Measurements from ENCODE around the gene JPH2. TPM values are rescaled to one million over a fixed set of nuclear protein-coding genes. Genes with fewer than 3 reads are reported as not detected.

The JPH2 gene
- total and polyA plus RNA-seq, 9 donors: 0.48 to 27.4 (median 3.0) TPM

GRCh38 chr20:44069203-44070011, 117.6 kb downstream of the JPH2 start:
- Histone ChIP-seq H3K27ac (no peak overlapping the region), H3K27me3 (no peaks in the 10 kb centered on the region), H3K9me3 (no peaks in the 10 kb centered on the region), H3K4me1 (ENCODE audit: insufficient read depth) (no peaks in the 10 kb centered on the region), H3K4me3 (no peak overlapping the region), H3K36me3 (no peaks in the 10 kb centered on the region)
- intact Hi-C loops (cut with DNase I): no loop called here
- peak in 1 of 5 donors; percentile 25 for DNase-seq
- WGBS, 3 donors: 71 to 76% (median 74%) methylated on average over 26 of the region's 26 CpGs
- TF ChIP-seq, protein P1, sequence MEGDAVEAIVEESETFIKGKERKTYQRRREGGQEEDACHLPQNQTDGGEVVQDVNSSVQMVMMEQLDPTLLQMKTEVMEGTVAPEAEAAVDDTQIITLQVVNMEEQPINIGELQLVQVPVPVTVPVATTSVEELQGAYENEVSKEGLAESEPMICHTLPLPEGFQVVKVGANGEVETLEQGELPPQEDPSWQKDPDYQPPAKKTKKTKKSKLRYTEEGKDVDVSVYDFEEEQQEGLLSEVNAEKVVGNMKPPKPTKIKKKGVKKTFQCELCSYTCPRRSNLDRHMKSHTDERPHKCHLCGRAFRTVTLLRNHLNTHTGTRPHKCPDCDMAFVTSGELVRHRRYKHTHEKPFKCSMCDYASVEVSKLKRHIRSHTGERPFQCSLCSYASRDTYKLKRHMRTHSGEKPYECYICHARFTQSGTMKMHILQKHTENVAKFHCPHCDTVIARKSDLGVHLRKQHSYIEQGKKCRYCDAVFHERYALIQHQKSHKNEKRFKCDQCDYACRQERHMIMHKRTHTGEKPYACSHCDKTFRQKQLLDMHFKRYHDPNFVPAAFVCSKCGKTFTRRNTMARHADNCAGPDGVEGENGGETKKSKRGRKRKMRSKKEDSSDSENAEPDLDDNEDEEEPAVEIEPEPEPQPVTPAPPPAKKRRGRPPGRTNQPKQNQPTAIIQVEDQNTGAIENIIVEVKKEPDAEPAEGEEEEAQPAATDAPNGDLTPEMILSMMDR (IDR thresholded peaks at IDR 0.05): no peak
- TF ChIP-seq POLR2A (IDR thresholded peaks at IDR 0.05): no peak
- no peak for TF ChIP-seq EP300 (IDR thresholded peaks at IDR 0.05)

DNA sequence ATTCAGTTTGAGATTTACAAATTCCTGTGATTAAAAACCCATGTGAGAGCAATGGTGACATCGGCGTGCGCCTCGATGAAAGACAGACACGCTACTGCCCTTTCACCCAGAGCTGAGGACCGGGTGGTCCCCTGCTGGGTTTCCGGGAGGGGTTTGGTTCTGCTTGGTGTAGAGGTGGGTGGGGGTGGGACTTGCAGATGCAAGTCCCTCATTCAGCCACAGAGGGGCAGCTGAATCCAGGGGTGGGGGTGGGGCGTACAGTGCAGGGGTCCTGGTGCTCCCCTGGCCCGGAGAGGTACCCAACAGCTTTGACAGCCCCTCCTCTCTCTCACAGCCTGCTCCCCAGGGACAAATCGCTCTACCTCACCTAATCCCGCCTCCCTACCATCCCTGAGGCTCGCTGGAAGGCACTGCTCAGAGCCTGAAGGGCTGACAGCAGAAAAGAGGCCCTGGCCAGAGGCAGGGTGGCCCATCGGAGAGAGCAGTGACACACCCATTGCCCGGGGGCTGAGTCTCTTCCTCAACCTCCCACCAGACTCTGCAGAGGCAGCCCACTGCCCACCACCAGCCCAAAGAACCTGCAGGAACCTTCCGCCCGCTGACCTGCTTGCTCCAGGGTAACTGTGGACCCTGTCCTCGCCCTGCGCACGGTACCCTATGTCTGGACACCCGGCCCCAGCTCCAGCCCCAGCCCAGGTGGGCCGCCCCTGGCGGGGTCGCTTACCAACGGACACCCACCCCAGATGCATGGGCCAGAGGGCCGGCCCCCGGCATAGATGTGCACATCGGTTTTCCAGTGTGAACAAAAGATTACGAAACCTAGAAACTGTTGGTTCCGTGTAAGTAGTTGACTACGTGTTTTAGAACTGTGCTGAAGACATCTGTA, 118.4 kb downstream of the JPH2 start:
- no peaks in the 10 kb centered on the region for H3K27me3 ChIP-seq
- H3K27ac ChIP-seq: no peak overlapping the region
- H3K4me3 ChIP-seq: no peak overlapping the region
- H3K4me1 ChIP-seq (ENCODE audit: insufficient read depth): no peaks in the 10 kb centered on the region
- 79 to 82% (median 79%) methylated on average over 25 to 30 of the region's 30 CpGs for WGBS, 3 donors
- TF ChIP-seq EP300 (IDR thresholded peaks at IDR 0.05): no peak
- no peak for TF ChIP-seq POLR2A (IDR thresholded peaks at IDR 0.05)
- TF ChIP-seq, protein P1 (IDR thresholded peaks at IDR 0.05): no peak
- intact Hi-C loops (cut with DNase I): no loop called here
- DNase-seq: peak in 1 of 5 donors; percentile 29
- no peaks in the 10 kb centered on the region for H3K36me3 ChIP-seq
- H3K9me3 ChIP-seq: no peaks in the 10 kb centered on the region

GRCh38 chr20:44067650-44068081, 119.3 kb downstream of the JPH2 start:
- Histone ChIP-seq H3K27ac (no peak overlapping the region), H3K27me3 (no peaks in the 10 kb centered on the region), H3K9me3 (no peaks in the 10 kb centered on the region), H3K36me3 (no peaks in the 10 kb centered on the region), H3K4me3 (no peak overlapping the region), H3K4me1 (ENCODE audit: insufficient read depth) (no peaks in the 10 kb centered on the region)
- 85 to 89% (median 88%) methylated on average over 15 of the region's 15 CpGs for WGBS, 3 donors
- DNase-seq: no peak
- TF ChIP-seq EP300 (IDR thresholded peaks at IDR 0.05): no peak
- no peak for TF ChIP-seq POLR2A (IDR thresholded peaks at IDR 0.05)
- TF ChIP-seq, protein P1 (IDR thresholded peaks at IDR 0.05): no peak
- intact Hi-C loops (cut with DNase I): no loop called here
